Measurements from ENCODE around the gene CCDC34. TPM values are rescaled to one million over a fixed set of nuclear protein-coding genes. Genes with fewer than 3 reads are reported as not detected.

CCDC34 gene
- total RNA-seq, 3 donors from 2014 or later (not counting 1 experiment from before 2014, with no cell fraction given) = 0.99 to 3.0 (median 1.2) TPM

GRCh38 chr11:27379449-27379848 lies 16.4 kb upstream of the CCDC34 start:
- no peak overlapping the region for H3K4me3 Mint-ChIP-seq
- ATAC-seq (no peak), DNase-seq (no peak)
- H3K4me1 Mint-ChIP-seq = no peaks in the 10 kb centered on the region
- no peaks in the 10 kb centered on the region for H3K9me3 Mint-ChIP-seq
- Histone ChIP-seq H3K27me3 (ENCODE audit: control insufficient read depth, insufficient read depth, low read length) (no peaks in the 10 kb centered on the region), H3K4me1 (ENCODE audit: control insufficient read depth, insufficient read depth, low read length) (no peaks in the 10 kb centered on the region), H3K27ac (ENCODE audit: low read length) (no peak overlapping the region), H3K4me3 (ENCODE audit: low read length) (no peak overlapping the region), H3K36me3 (ENCODE audit: control insufficient read depth, insufficient read depth, low read length) (no peaks in the 10 kb centered on the region), H3K9me3 (ENCODE audit: control insufficient read depth, insufficient read depth, low read length) (no peaks in the 10 kb centered on the region)
- WGBS (ENCODE audit: insufficient coverage) = 92% methylated on average over 3 of the region's 3 CpGs
- intact Hi-C loops (cut with micrococcal nuclease) = no loop called here
- H3K36me3 Mint-ChIP-seq = no peaks in the 10 kb centered on the region
- TF ChIP-seq CTCF (IDR thresholded peaks at IDR 0.05) = no peak
- no peak overlapping the region for H3K27ac Mint-ChIP-seq
- H3K27me3 Mint-ChIP-seq (ENCODE audit: low read depth in 2 of 2) = peaks cover 5 to 35% of the 10 kb centered on the region in 2 donors

- Mint-ChIP-seq H3K4me3 (no peak overlapping the region), H3K4me1 (no peaks in the 10 kb centered on the region), H3K36me3 (no peaks in the 10 kb centered on the region), H3K27me3 (ENCODE audit: low read depth in 2 of 2) (peaks cover 5 to 23% of the 10 kb centered on the region in 2 donors), H3K9me3 (no peaks in the 10 kb centered on the region), H3K27ac (no peak overlapping the region)
- 96% methylated on average over 2 of the region's 2 CpGs for WGBS (ENCODE audit: insufficient coverage)
- H3K36me3 ChIP-seq (ENCODE audit: control insufficient read depth, insufficient read depth, low read length) = no peaks in the 10 kb centered on the region
- intact Hi-C loops (cut with micrococcal nuclease) = no loop called here
- H3K4me1 ChIP-seq (ENCODE audit: control insufficient read depth, insufficient read depth, low read length) = no peaks in the 10 kb centered on the region
- no peaks in the 10 kb centered on the region for H3K9me3 ChIP-seq (ENCODE audit: control insufficient read depth, insufficient read depth, low read length)
- ATAC-seq (no peak), DNase-seq (no peak)
- H3K4me3 ChIP-seq (ENCODE audit: low read length) = no peak overlapping the region
- no peak overlapping the region for H3K27ac ChIP-seq (ENCODE audit: low read length)
- H3K27me3 ChIP-seq (ENCODE audit: control insufficient read depth, insufficient read depth, low read length) = no peaks in the 10 kb centered on the region
- TF ChIP-seq CTCF (IDR thresholded peaks at IDR 0.05) = no peak
Observed at GRCh38 chr11:27375370-27375769, 12.4 kb upstream of the CCDC34 start.

- intact Hi-C loops (cut with micrococcal nuclease) = no loop called here
- no peak for ATAC-seq
- WGBS (ENCODE audit: insufficient coverage) = 93% methylated on average over 4 of the region's 6 CpGs
Observed at GRCh38 chr11:27373856-27374602, 11.0 kb upstream of the CCDC34 start.

More at GRCh38 chr11:27373856-27374602, 11.0 kb upstream of the CCDC34 start:
- no peak overlapping the region for H3K4me3 ChIP-seq (ENCODE audit: low read length)
- Mint-ChIP-seq H3K27ac (no peak overlapping the region), H3K4me3 (no peak overlapping the region), H3K9me3 (no peaks in the 10 kb centered on the region), H3K4me1 (no peaks in the 10 kb centered on the region), H3K27me3 (ENCODE audit: low read depth in 2 of 2) (peaks cover 2 to 13% of the 10 kb centered on the region in 2 donors), H3K36me3 (no peaks in the 10 kb centered on the region)
- no peaks in the 10 kb centered on the region for H3K4me1 ChIP-seq (ENCODE audit: control insufficient read depth, insufficient read depth, low read length)
- DNase-seq = no peak
- no peaks in the 10 kb centered on the region for H3K27me3 ChIP-seq (ENCODE audit: control insufficient read depth, insufficient read depth, low read length)
- no peaks in the 10 kb centered on the region for H3K36me3 ChIP-seq (ENCODE audit: control insufficient read depth, insufficient read depth, low read length)
- H3K27ac ChIP-seq (ENCODE audit: low read length) = no peak overlapping the region
- TF ChIP-seq CTCF (IDR thresholded peaks at IDR 0.05) = no peak
- no peaks in the 10 kb centered on the region for H3K9me3 ChIP-seq (ENCODE audit: control insufficient read depth, insufficient read depth, low read length)
